Liver (tissue), 9 donors: ENCODE data around the gene ZNRF2. TPM values are rescaled to one million over a fixed set of nuclear protein-coding genes. Genes with fewer than 3 reads are reported as not detected.

Source experiments
- DNase-seq: peaks from one replicate; pipeline ENCODE4 v3.0.0-alpha.2; 2017; ENCODE audit warnings: low spot score
- H3K27ac ChIP-seq, 2 donors: one replicate each; pipeline ENCODE4 v1.7.0; 2013; ENCODE audit warnings: inconsistent platforms in 2 of 2, low read length in 2 of 2, control low read depth in 1 of 2, low read depth in 1 of 2, mild to moderate bottlenecking in 1 of 2
- H3K27me3 ChIP-seq, 4 donors: one replicate each; pipeline versions ENCODE4 v1.6.1 to v1.7.0; 2013; ENCODE audit warnings: low read length in 3 of 4, inconsistent platforms in 1 of 4, mild to moderate bottlenecking in 1 of 4, moderate library complexity in 1 of 4; ENCODE audit not compliant: control insufficient read depth in 4 of 4, insufficient read depth in 4 of 4
- H3K36me3 ChIP-seq, 4 donors: one replicate each; pipeline versions ENCODE4 v1.6.1 to v1.7.0; 2013; ENCODE audit warnings: low read length in 3 of 4, mild to moderate bottlenecking in 3 of 4, low read depth in 1 of 4, moderate library complexity in 1 of 4; ENCODE audit not compliant: control insufficient read depth in 4 of 4, insufficient read depth in 3 of 4
- H3K4me1 ChIP-seq, 4 donors: one replicate each; pipeline versions ENCODE4 v1.6.1 to v1.7.0; 2013; ENCODE audit warnings: low read length in 3 of 4, mild to moderate bottlenecking in 3 of 4, moderate library complexity in 1 of 4; ENCODE audit not compliant: control insufficient read depth in 4 of 4, insufficient read depth in 4 of 4
- H3K4me3 ChIP-seq, 3 donors: one replicate each; pipeline versions ENCODE4 v1.6.1 to v1.7.0; 2013; ENCODE audit warnings: low read length in 3 of 3, control low read depth in 1 of 3, low read depth in 1 of 3, mild to moderate bottlenecking in 1 of 3
- H3K9ac ChIP-seq, 2 donors: one replicate each; pipeline ENCODE4 v1.7.0; 2013; ENCODE audit warnings: low read length in 2 of 2, mild to moderate bottlenecking in 2 of 2, moderate library complexity in 2 of 2, control low read depth in 1 of 2, low read depth in 1 of 2
- H3K9me3 ChIP-seq, 4 donors: one replicate each; pipeline versions ENCODE4 v1.6.1 to v1.7.0; 2013; ENCODE audit warnings: low read length in 3 of 4; ENCODE audit not compliant: control insufficient read depth in 4 of 4
- ATF3 ChIP-seq: IDR thresholded peaks from 2 replicates; pipeline ENCODE4 v1.6.1; 2016; ENCODE audit warnings: antibody characterized with exemption
- CTCF ChIP-seq: fragments of 150-350 bp; IDR thresholded peaks from 2 replicates; pipeline ENCODE4 v1.5.1; 2017; ENCODE audit warnings: improper control_type of control experiment, low read depth, low read length; ENCODE audit not compliant: missing input control
- EGR1 ChIP-seq, 2 donors: IDR thresholded peaks; 2 replicates each; pipeline ENCODE4 v1.6.1; 2016 to 2018; ENCODE audit warnings: antibody characterized with exemption in 2 of 2, low read depth in 2 of 2
- FOXA1 ChIP-seq: IDR thresholded peaks from 2 replicates; pipeline ENCODE4 v1.6.1; 2016; ENCODE audit warnings: antibody characterized with exemption
- FOXA2 ChIP-seq: IDR thresholded peaks from 2 replicates; pipeline ENCODE4 v1.6.1; 2016; ENCODE audit warnings: antibody characterized with exemption
- GABPA ChIP-seq, 2 donors: IDR thresholded peaks in 1 of 2; conservative IDR thresholded peaks in 1 of 2; 2 replicates each; pipeline ENCODE4 v1.6.1; 2016; ENCODE audit warnings: antibody characterized with exemption in 2 of 2, mild to moderate bottlenecking in 1 of 2, moderate library complexity in 1 of 2
- HNF4A ChIP-seq, 2 donors: conservative IDR thresholded peaks; 2 replicates each; pipeline ENCODE4 v1.6.1; 2016; ENCODE audit warnings: antibody characterized with exemption in 2 of 2, mild to moderate bottlenecking in 2 of 2
- HNF4G ChIP-seq: IDR thresholded peaks from 2 replicates; pipeline ENCODE4 v1.6.1; 2016; ENCODE audit warnings: antibody characterized with exemption
- JUND ChIP-seq, 2 donors: IDR thresholded peaks; 2 replicates each; pipeline ENCODE4 v1.6.1; 2016; ENCODE audit warnings: antibody characterized with exemption in 2 of 2
- MAX ChIP-seq: IDR thresholded peaks from 2 replicates; pipeline ENCODE4 v1.6.1; 2016; ENCODE audit warnings: antibody characterized with exemption
- NR2F2 ChIP-seq: IDR thresholded peaks from 2 replicates; pipeline ENCODE4 v1.6.1; 2016; ENCODE audit warnings: antibody characterized with exemption
- RAD21 ChIP-seq, 2 donors: IDR thresholded peaks; 2 replicates each; pipeline ENCODE4 v1.6.1; 2016; ENCODE audit warnings: antibody characterized with exemption in 2 of 2, mild to moderate bottlenecking in 2 of 2
- REST ChIP-seq: IDR thresholded peaks from 2 replicates; pipeline ENCODE4 v1.6.1; 2016; ENCODE audit warnings: antibody characterized with exemption, mild to moderate bottlenecking
- RXRA ChIP-seq, 2 donors: IDR thresholded peaks; 2 replicates each; pipeline ENCODE4 v1.6.1; 2017 to 2018; ENCODE audit warnings: antibody characterized with exemption in 2 of 2, mild to moderate bottlenecking in 1 of 2
- SP1 ChIP-seq: IDR thresholded peaks from 2 replicates; pipeline ENCODE4 v1.6.1; 2018; ENCODE audit warnings: antibody characterized with exemption, mild to moderate bottlenecking
- TAF1 ChIP-seq: conservative IDR thresholded peaks from 2 replicates; pipeline ENCODE4 v1.6.1; 2016; ENCODE audit warnings: antibody characterized with exemption, mild to moderate bottlenecking
- YY1 ChIP-seq: IDR thresholded peaks from 2 replicates; pipeline ENCODE4 v1.6.1; 2016; ENCODE audit warnings: antibody characterized with exemption, mild to moderate bottlenecking
- ZBTB33 ChIP-seq: IDR thresholded peaks from 2 replicates; pipeline ENCODE4 v1.6.1; 2016; ENCODE audit warnings: antibody characterized with exemption
- WGBS: extraction: QIAGEN DNeasy Blood & Tissue Kit; methylation state at CpG from one replicate; pipeline ENCODE4 v1.1.7; 2013; 5-methylcytosine and 5-hydroxymethylcytosine counted together
- polyA plus RNA-seq, 2 donors: library from polyadenylated mRNA; stranded (reverse) in 1 of 2; unstranded in 1 of 2; fragments of 200-250 nt in 1 of 2; fragments of >200 nt in 1 of 2; fragmentation: Nextera tagmentation in 1 of 2; extraction: Ambion mirVana in 1 of 2; gene quantifications; one replicate each; pipeline versions ENCODE4 v1.2.1 to v1.2.3, GENCODE V29; 2013 to 2015
- total RNA-seq, 2 donors: library from RNA; depleted of rRNA; stranded (reverse); fragments of >200 nt; gene quantifications; one replicate each; pipeline ENCODE4 v1.2.3, GENCODE V29; 2014
- donor health status: healthy.
- donor health status: healthy.
- donor health status: healthy.
- donor health status: healthy.
- donor health status: healthy.

The ZNRF2 gene
- total and polyA plus RNA-seq, 4 donors = 6.9 to 30.0 (median 12.7) TPM

- no peak overlapping the region for H3K27ac ChIP-seq
- DNase-seq = no peak
- TF ChIP-seq RXRA (IDR thresholded peaks at IDR 0.05) (no peak), GABPA (IDR thresholded peaks at IDR 0.05 in 1 of 2, conservative IDR thresholded peaks at IDR 0.05 in 1 of 2) (no peak), REST (no peak), HNF4A (conservative IDR thresholded peaks at IDR 0.05) (no peak), SP1 (no peak), FOXA2 (no peak), HNF4G (no peak), FOXA1 (no peak), CTCF (no peak), NR2F2 (no peak), JUND (IDR thresholded peaks at IDR 0.05) (no peak), MAX (no peak), ATF3 (no peak), TAF1 (no peak), ZBTB33 (no peak), RAD21 (IDR thresholded peaks at IDR 0.05) (no peak), EGR1 (IDR thresholded peaks at IDR 0.05; ENCODE audit: low read depth in 2 of 2) (no peak), YY1 (no peak)
- no peak overlapping the region for H3K4me3 ChIP-seq
- H3K9ac ChIP-seq = no peak overlapping the region
- no peaks in the 10 kb centered on the region for H3K4me1 ChIP-seq
- no peaks in the 10 kb centered on the region for H3K9me3 ChIP-seq
- H3K27me3 ChIP-seq = no peaks in the 10 kb centered on the region
- H3K36me3 ChIP-seq = peaks cover 0 to 3% (median 0%) of the 10 kb centered on the region in 4 donors
- 89% methylated on average over 8 of the region's 8 CpGs for WGBS
Observed at GRCh38 chr7:30390736-30391636, 106.6 kb downstream of the ZNRF2 start.
